Gastroesophageal sphincter (tissue), 3 donors: Measurements from ENCODE around the gene BABAM2.

Experiments used
- EP300 ChIP-seq: sonication (generic); formaldehyde crosslinking; IDR thresholded peaks from one replicate; pipeline ENCODE4 v1.6.1; 2017; ENCODE audit warnings: antibody characterized with exemption, mild to moderate bottlenecking
- POLR2A ChIP-seq, 2 donors: fragments of 450-650 bp; IDR thresholded peaks; one replicate each; pipeline ENCODE4 v1.6.1; 2017; ENCODE audit warnings: antibody characterized with exemption in 2 of 2, mild to moderate bottlenecking in 2 of 2, moderate library complexity in 1 of 2
- POLR2AphosphoS5 ChIP-seq: sonication (generic); formaldehyde crosslinking; IDR thresholded peaks from one replicate; pipeline ENCODE4 v1.6.1; 2017; ENCODE audit warnings: antibody characterized with exemption
- TF ChIP-seq, protein P1 (sequence below), 4 experiments: fragments of 200-600 bp in 2 of 4; fragments of 450-650 bp in 2 of 4; sonication (generic) in 1 of 4; IDR thresholded peaks; one replicate each; pipeline ENCODE4 v1.5.1; 2017 to 2019; ENCODE audit warnings: antibody characterized with exemption in 4 of 4, mild to moderate bottlenecking in 2 of 4, moderate library complexity in 2 of 4

DNA sequence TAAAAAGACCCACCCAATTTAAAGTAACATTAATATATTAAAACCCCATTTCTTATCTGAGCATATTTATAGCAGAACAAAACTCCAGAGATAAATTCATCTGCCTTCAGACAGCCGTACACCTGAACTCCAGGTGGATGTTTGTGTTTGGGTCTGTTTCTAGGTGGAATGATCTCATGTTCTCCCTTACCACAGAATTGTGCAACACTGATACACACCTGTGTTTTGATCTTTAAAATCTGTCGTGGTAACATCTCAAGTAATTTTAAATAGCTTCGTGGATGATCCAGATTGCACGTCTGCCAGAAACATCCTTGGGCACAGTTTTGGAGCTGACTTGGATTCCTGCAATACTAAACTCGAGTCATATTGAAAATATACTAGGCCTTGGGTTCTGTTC, 294.6 kb downstream of the BABAM2 start:
- no peak for TF ChIP-seq POLR2A (IDR thresholded peaks at IDR 0.05)
- no peak for TF ChIP-seq EP300
- TF ChIP-seq, protein P1, sequence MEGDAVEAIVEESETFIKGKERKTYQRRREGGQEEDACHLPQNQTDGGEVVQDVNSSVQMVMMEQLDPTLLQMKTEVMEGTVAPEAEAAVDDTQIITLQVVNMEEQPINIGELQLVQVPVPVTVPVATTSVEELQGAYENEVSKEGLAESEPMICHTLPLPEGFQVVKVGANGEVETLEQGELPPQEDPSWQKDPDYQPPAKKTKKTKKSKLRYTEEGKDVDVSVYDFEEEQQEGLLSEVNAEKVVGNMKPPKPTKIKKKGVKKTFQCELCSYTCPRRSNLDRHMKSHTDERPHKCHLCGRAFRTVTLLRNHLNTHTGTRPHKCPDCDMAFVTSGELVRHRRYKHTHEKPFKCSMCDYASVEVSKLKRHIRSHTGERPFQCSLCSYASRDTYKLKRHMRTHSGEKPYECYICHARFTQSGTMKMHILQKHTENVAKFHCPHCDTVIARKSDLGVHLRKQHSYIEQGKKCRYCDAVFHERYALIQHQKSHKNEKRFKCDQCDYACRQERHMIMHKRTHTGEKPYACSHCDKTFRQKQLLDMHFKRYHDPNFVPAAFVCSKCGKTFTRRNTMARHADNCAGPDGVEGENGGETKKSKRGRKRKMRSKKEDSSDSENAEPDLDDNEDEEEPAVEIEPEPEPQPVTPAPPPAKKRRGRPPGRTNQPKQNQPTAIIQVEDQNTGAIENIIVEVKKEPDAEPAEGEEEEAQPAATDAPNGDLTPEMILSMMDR (IDR thresholded peaks at IDR 0.05), result no peak
- no peak for TF ChIP-seq POLR2AphosphoS5
